Fibroblast of mammary gland (primary cell): ENCODE results near the gene HGFAC.

Source experiments
- DNase-seq: peaks from one replicate; pipeline ENCODE4 v3.0.0-alpha.2; 2010; ENCODE audit warnings: low read depth
- H3K4me3 ChIP-seq: 2 replicates; pipeline ENCODE4 v1.5.1; 2011; ENCODE audit warnings: low read depth, mild to moderate bottlenecking, low read length, moderate library complexity; ENCODE audit not compliant: control insufficient read depth
- CTCF ChIP-seq: conservative IDR thresholded peaks from 2 replicates; pipeline ENCODE4 v1.5.1; 2011; ENCODE audit warnings: low read depth, low read length, inconsistent platforms; ENCODE audit not compliant: control insufficient read depth, insufficient read depth

HGFAC gene

GRCh38 chr4:3411676-3412075 lies 30.1 kb upstream of the HGFAC start:
- no peak overlapping the region for H3K4me3 ChIP-seq
- no peak for DNase-seq
- no peak for TF ChIP-seq CTCF

DNA sequence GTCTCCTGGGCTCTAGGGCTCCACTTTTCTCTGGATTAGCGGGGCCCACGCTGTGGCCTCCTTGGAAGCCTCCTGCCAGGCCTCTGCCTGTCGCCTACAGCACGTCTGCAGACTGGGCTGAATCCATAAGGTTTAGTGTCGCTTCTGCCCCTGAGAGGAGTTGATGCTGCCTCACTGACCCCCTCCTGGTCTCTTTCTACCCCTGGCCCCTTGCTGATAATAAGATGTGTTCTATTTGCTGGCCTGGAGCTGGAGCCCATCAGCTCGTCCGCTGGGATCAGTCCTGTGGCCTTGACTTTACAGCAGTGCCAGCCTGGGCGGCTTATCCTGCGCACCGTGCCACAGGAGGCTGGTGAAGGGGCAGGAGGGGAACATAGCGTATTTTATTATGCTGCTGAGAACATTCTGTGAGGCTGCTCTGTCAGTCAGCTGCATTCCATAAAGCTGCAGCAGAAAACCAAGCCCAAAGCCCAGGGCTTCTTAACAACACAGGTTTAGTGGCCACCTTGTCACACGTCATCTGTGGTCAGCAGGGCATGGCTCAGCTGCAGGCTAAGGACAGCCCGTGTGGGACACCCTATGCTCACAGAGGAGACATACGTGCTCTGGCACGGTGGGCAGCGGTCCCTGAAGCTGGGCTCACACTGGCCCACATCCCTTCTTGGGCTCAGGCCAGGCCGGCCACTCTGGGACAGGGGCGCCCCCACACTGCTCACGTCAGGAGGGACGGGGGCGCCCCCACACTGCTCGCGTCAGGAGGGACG lies 29.3 kb upstream of the HGFAC start:
- DNase-seq = no peak
- no peak for TF ChIP-seq CTCF
- H3K4me3 ChIP-seq = no peak overlapping the region

DNA sequence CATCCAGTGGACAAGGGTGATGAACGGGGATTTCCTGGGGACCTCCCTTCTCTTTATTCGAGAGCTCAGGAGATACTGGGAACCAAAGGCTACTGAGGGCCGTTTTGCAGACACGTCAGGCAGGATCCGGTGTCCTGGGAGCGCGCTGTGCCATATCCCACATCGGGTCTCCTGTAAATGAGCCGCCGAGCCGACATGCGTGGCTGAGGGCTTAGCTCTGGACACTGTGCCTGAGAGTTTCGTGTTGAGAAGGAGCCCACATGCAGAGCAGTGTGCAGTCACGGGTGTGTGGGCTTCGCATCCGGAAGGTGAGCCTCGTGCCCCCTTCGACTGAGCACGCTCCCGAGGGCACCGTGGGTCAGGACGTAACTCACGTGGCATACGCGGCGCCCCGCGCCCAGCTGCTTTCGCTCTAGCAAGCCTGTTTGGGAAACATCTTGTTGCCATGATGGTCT lies 28.5 kb upstream of the HGFAC start:
- TF ChIP-seq CTCF = no peak
- DNase-seq = peak; percentile 11
- H3K4me3 ChIP-seq = no peak overlapping the region

GRCh38 chr4:3413675-3414420 lies 27.9 kb upstream of the HGFAC start:
- TF ChIP-seq CTCF = no peak
- H3K4me3 ChIP-seq = no peak overlapping the region
- no peak for DNase-seq

- no peak overlapping the region for H3K4me3 ChIP-seq
- no peak for DNase-seq
Measured at GRCh38 chr4:3414421-3415279, 27.1 kb upstream of the HGFAC start.

More at GRCh38 chr4:3414421-3415279, 27.1 kb upstream of the HGFAC start:
- no peak for TF ChIP-seq CTCF
